Measurements from ENCODE around the gene NDUFB4. TPM values are rescaled to one million over a fixed set of nuclear protein-coding genes. Genes with fewer than 3 reads are reported as not detected.
A peak's percentile ranks its signal among the peaks of the same experiment; 100 is the strongest.

Gene NDUFB4
- total and polyA plus RNA-seq, 9 of the 15 experiments (the other 6 are each of a cell fraction or from before 2014, with no cell fraction given) = 124 to 670 (median 227) TPM

DNA sequence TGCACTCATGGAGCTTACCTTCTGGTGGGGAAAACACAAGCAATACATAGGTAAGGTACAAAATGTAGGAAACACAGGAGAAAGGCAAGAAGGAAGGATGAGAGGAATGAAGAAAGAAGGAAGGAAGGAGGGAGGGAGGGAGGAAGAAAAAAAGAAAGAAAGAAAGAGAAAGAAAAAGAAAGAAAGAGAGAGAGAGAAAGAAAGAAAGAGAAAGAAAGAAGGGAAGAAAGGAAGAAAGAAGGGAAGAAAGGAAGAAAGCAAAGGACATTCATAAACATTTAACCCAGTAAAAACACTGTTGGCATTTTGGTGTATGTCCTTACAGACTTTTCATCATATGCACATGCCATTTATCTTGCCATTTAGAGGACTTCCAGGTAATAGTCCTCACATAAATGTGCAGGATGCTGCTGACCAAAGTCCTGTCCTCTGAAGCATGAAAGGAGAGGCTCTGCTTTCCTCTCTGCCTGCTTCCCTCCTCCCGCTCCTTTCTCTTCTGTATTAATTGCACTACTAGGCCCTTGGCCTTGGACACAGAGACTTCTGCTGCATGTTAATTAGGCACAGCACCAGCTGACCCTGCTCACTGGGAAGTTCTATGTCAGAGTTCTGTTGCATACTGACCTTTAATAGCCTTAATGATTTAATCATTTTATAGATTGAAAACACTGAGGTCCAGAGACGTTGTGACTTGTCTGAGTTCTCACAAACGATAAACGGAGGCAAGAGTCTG, 29.7 kb upstream of the NDUFB4 start:
- H3K27me3 ChIP-seq (ENCODE audit: control insufficient read depth in 2 of 2, insufficient read depth in 2 of 2, low read length in 2 of 2) = no peaks in the 10 kb centered on the region
- ChIA-PET CTCF (ENCODE audit: low intra/inter-chr PET ratio) (no interaction called here), POLR2A (no interaction called here)
- H3K36me3 ChIP-seq (ENCODE audit: control insufficient read depth, insufficient read depth, low read length) = no peaks in the 10 kb centered on the region
- no peak overlapping the region for H2AFZ ChIP-seq (ENCODE audit: low read depth, low read length)
- DNase-seq (ENCODE audit: extremely low read depth in 1 of 4, low spot score in 3 of 4) (no peak), FAIRE-seq (no peak), ATAC-seq (no peak; the same call in 2 of the 3 replicates)
- TF ChIP-seq, protein P1, sequence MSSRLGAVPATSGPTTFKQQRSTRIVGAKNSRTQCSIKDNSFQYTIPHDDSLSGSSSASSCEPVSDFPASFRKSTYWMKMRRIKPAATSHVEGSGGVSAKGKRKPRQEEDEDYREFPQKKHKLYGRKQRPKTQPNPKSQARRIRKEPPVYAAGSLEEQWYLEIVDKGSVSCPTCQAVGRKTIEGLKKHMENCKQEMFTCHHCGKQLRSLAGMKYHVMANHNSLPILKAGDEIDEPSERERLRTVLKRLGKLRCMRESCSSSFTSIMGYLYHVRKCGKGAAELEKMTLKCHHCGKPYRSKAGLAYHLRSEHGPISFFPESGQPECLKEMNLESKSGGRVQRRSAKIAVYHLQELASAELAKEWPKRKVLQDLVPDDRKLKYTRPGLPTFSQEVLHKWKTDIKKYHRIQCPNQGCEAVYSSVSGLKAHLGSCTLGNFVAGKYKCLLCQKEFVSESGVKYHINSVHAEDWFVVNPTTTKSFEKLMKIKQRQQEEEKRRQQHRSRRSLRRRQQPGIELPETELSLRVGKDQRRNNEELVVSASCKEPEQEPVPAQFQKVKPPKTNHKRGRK (tag; IDR thresholded peaks at IDR 0.05) = peak; percentile 86
- TF ChIP-seq RFX5 (IDR thresholded peaks at IDR 0.05; ENCODE audit: low read depth, low read length) (no peak), TAF9B (IDR thresholded peaks at IDR 0.05; ENCODE audit: partially characterized antibody) (no peak)
- no peaks in the 10 kb centered on the region for H3K9me3 ChIP-seq (replicated peaks; ENCODE audit: control insufficient read depth, insufficient read depth, low read depth, low read length)
- H3K79me2 ChIP-seq (ENCODE audit: control insufficient read depth, insufficient read depth, low read length) = no peaks in the 10 kb centered on the region
- H3K4me3 ChIP-seq = no peak overlapping the region
- H3K4me1 ChIP-seq (replicated peaks in 1 of 2; ENCODE audit: control insufficient read depth in 2 of 2, insufficient read depth in 2 of 2, low read length in 2 of 2) = peaks cover 0 to 18% of the 10 kb centered on the region in 2 experiments; a peak in 4 of 5 replicates
- H3K27ac ChIP-seq (ENCODE audit: extremely low read depth, low read depth, low read length) = no peak overlapping the region
- no peaks in the 10 kb centered on the region for H4K20me1 ChIP-seq (replicated peaks; ENCODE audit: control insufficient read depth, insufficient read depth, low read length)
- intact Hi-C loops (cut with micrococcal nuclease) (no loop called here), in situ Hi-C loops (cut with MboI) (loop anchor here (5.0 kb wide), 1 partner anchor 231 kb away; no protein-coding TSS in a partner anchor)
- no peak overlapping the region for H3K4me2 ChIP-seq (ENCODE audit: insufficient read depth, low read length)
- H3K9ac ChIP-seq (ENCODE audit: insufficient read depth in 1 of 2, low read depth in 2 of 2, low read length in 2 of 2) = no peak overlapping the region
- BruUV-seq (replicated peaks) = no TSS peak
- WGBS (ENCODE audit: insufficient coverage, low coverage, missing lambda C conversion rate) = 36% methylated on average over 4 of the region's 4 CpGs
- H3K9me1 ChIP-seq (ENCODE audit: control insufficient read depth, insufficient read depth, low read length) = no peaks in the 10 kb centered on the region

Data from K562 (cell line).